ENCODE results near the gene SLC1A7.

SLC1A7 gene

DNA sequence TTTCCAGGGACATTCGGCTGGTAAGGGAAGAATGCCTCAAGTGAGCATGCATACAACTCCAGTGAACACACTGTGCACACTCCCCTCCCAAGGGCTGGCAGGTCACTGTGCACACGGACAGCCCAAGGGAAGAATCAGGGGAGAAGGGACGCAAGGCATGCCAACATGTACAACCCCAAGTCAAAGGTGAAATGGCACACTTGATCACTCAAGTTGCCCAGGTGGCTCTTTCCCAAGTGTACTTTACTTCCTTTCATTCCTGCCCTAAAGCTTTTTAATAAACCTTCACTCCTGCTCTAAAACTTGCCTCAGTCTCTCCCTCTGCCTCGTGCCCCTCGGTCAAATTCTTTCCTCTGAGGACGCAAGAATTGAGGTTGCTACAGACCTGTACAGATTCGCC, 13.5 kb upstream of the SLC1A7 start:
- TF ChIP-seq CTCF (IDR thresholded peaks at IDR 0.05; ENCODE audit: insufficient read depth, low read length, missing control alignments): no peak
- CTCF ChIA-PET: no interaction called here
- POLR2A ChIA-PET: no interaction called here
- no peak overlapping the region for H3K4me3 ChIP-seq (ENCODE audit: low read depth, low read length)
- no peak for DNase-seq (ENCODE audit: low read depth, low spot score)

- DNase-seq (ENCODE audit: low read depth, low spot score): no peak
- ChIA-PET CTCF (interaction anchor here (1.1 kb wide), 1 partner anchor 234 kb away, joined by 3 read pairs; the partner anchor contains the start of gene ECHDC2), POLR2A (interaction anchor here (1.0 kb wide), 1 partner anchor 9 kb away, joined by 4 read pairs; no protein-coding TSS in a partner anchor)
- no peak overlapping the region for H3K4me3 ChIP-seq (ENCODE audit: low read depth, low read length)
- TF ChIP-seq CTCF (IDR thresholded peaks at IDR 0.05; ENCODE audit: insufficient read depth, low read length, missing control alignments): no peak
These were observed 13.1 kb upstream of the SLC1A7 start for GRCh38 chr1:53155534-53155933.

GRCh38 chr1:53154859-53155438, 12.5 kb upstream of the SLC1A7 start:
- no peak overlapping the region for H3K4me3 ChIP-seq (ENCODE audit: low read depth, low read length)
- CTCF ChIA-PET: interaction anchor here (1.1 to 3.0 kb wide), 3 partner anchors 11 to 233 kb away, joined by 3 to 12 read pairs (median 5); partner anchors contain the start of gene ECHDC2
- TF ChIP-seq CTCF (IDR thresholded peaks at IDR 0.05; ENCODE audit: insufficient read depth, low read length, missing control alignments): no peak
- DNase-seq (ENCODE audit: low read depth, low spot score): no peak
- POLR2A ChIA-PET: interaction anchor here (0.6 to 1.0 kb wide), 2 partner anchors 9 to 82 kb away, joined by 3 to 4 read pairs; no protein-coding TSS in a partner anchor

DNA sequence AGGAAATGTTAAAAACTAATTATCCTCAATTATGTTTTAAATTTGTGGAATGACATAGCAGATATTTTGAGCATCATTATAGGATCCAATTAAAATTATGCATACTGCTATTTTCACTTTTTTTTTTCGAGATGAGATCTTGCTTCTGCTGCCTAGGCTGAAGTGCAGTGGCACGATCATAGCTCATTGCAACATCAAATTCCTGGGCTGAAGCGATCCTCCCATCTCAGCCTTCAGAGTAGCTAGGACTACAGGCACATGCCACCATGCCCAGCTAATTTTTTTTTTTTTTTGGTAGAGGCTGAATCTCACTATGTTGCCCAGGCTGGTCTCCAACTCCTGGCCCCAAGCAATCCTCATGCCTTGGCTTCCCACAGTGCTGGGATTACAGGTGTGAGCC, 11.3 kb upstream of the SLC1A7 start:
- POLR2A ChIA-PET: no interaction called here
- TF ChIP-seq CTCF (IDR thresholded peaks at IDR 0.05; ENCODE audit: insufficient read depth, low read length, missing control alignments): no peak
- H3K4me3 ChIP-seq (ENCODE audit: low read depth, low read length): no peak overlapping the region
- CTCF ChIA-PET: interaction anchor here (1.2 to 3.0 kb wide), 3 partner anchors 12 to 32 kb away, joined by 3 to 12 read pairs (median 5); no protein-coding TSS in a partner anchor
- no peak for DNase-seq (ENCODE audit: low read depth, low spot score)

DNA sequence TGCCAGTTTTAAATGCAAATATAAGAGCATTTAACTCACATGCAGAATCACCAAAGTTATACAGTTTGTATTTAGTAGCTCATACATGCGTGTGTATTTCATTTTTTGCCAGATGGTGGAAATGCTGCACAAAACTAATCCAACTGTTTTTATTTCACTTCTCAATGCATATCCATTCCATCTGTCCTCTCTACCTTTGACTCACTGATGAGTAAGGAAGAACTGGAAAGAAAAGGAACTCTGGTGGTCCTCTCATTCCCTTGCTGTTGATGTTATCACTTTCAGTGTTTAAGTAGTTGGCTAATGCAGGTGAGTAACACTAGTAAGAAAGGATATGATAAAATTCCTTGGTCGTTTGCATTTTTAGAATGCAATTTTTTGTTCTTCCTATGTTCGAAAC, 5.7 kb upstream of the SLC1A7 start:
- DNase-seq (ENCODE audit: low read depth, low spot score): peak; percentile 28
- ChIA-PET CTCF (interaction anchor here (1.0 to 1.8 kb wide), 5 partner anchors 9 to 24 kb away, joined by 3 to 5 read pairs (median 4); no protein-coding TSS in a partner anchor), POLR2A (no interaction called here)
- TF ChIP-seq CTCF (IDR thresholded peaks at IDR 0.05; ENCODE audit: insufficient read depth, low read length, missing control alignments): no peak
- H3K4me3 ChIP-seq (ENCODE audit: low read depth, low read length): no peak overlapping the region

- no peak overlapping the region for H3K4me3 ChIP-seq (ENCODE audit: low read depth, low read length)
- no peak for DNase-seq (ENCODE audit: low read depth, low spot score)
- no peak for TF ChIP-seq CTCF (IDR thresholded peaks at IDR 0.05; ENCODE audit: insufficient read depth, low read length, missing control alignments)
- CTCF ChIA-PET: interaction anchor here (1.3 to 1.8 kb wide), 4 partner anchors 13 to 33 kb away, joined by 3 to 5 read pairs (median 4); no protein-coding TSS in a partner anchor
- POLR2A ChIA-PET: no interaction called here
These were observed 4.7 kb upstream of the SLC1A7 start for GRCh38 chr1:53147174-53147573.

All from AG04449 (cell line).